WERI-Rb-1 (cell line): Measurements from ENCODE around the gene PLXNA2.

Experiments
- DNase-seq: peaks from one replicate; pipeline ENCODE4 v3.0.0-alpha.2; 2020
- H3K27ac ChIP-seq: fragments of 250-450 bp; sonication (Bioruptor Pico); 2 replicates; pipeline ENCODE4 v1.5.1; 2020; ENCODE audit warnings: mild to moderate bottlenecking, moderate library complexity
- H3K27me3 ChIP-seq: fragments of 250-450 bp; sonication (Bioruptor Pico); 2 replicates; pipeline ENCODE4 v1.5.1; 2021; ENCODE audit warnings: mild to moderate bottlenecking, low read depth, moderate library complexity; ENCODE audit not compliant: insufficient read depth, severe bottlenecking
- H3K36me3 ChIP-seq: fragments of 250-450 bp; sonication (Bioruptor Pico); 2 replicates; pipeline ENCODE4 v1.5.1; 2020; ENCODE audit warnings: mild to moderate bottlenecking, moderate library complexity
- H3K4me3 ChIP-seq: 2 replicates; pipeline ENCODE4 v1.5.1; 2011; ENCODE audit warnings: low read depth, mild to moderate bottlenecking, control low read depth, low read length
- H3K9me3 ChIP-seq: fragments of 250-450 bp; sonication (Bioruptor Pico); 2 replicates; pipeline ENCODE4 v1.5.1; 2021; ENCODE audit warnings: mild to moderate bottlenecking, moderate library complexity; ENCODE audit not compliant: severe bottlenecking
- TF ChIP-seq, protein P1 (sequence below): IDR thresholded peaks from 2 replicates; pipeline ENCODE4 v1.5.1; 2011; ENCODE audit warnings: low read depth, mild to moderate bottlenecking, control low read depth, inconsistent platforms, low read length

The PLXNA2 gene

DNA sequence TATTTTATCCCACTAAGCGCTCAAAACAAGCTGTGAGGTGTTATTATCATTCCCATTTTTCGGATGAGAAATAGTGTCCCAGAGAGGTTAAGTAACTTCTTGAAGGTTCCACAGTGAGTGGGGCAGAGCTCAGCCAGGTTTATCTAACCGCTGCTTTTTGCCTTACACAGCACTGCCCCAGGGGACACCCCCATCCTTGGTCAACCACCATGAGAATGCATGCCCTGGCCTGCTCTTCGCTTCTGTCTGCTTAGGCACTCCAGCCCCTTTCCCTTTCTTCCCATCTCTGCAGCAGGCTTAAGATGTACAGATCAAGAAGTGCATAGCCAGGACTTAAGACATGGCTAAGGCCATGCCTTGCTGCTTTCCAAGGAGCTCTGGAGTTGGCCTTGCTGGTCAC is 174.3 kb downstream of the PLXNA2 start:
- TF ChIP-seq, protein P1, sequence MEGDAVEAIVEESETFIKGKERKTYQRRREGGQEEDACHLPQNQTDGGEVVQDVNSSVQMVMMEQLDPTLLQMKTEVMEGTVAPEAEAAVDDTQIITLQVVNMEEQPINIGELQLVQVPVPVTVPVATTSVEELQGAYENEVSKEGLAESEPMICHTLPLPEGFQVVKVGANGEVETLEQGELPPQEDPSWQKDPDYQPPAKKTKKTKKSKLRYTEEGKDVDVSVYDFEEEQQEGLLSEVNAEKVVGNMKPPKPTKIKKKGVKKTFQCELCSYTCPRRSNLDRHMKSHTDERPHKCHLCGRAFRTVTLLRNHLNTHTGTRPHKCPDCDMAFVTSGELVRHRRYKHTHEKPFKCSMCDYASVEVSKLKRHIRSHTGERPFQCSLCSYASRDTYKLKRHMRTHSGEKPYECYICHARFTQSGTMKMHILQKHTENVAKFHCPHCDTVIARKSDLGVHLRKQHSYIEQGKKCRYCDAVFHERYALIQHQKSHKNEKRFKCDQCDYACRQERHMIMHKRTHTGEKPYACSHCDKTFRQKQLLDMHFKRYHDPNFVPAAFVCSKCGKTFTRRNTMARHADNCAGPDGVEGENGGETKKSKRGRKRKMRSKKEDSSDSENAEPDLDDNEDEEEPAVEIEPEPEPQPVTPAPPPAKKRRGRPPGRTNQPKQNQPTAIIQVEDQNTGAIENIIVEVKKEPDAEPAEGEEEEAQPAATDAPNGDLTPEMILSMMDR = no peak
- no peak for DNase-seq
- no peak overlapping the region for H3K27ac ChIP-seq
- H3K9me3 ChIP-seq = no peaks in the 10 kb centered on the region
- H3K4me3 ChIP-seq = no peak overlapping the region
- H3K27me3 ChIP-seq = no peaks in the 10 kb centered on the region
- H3K36me3 ChIP-seq = peaks cover 4% of the 10 kb centered on the region; the same call in 1 of the 2 replicates

DNA sequence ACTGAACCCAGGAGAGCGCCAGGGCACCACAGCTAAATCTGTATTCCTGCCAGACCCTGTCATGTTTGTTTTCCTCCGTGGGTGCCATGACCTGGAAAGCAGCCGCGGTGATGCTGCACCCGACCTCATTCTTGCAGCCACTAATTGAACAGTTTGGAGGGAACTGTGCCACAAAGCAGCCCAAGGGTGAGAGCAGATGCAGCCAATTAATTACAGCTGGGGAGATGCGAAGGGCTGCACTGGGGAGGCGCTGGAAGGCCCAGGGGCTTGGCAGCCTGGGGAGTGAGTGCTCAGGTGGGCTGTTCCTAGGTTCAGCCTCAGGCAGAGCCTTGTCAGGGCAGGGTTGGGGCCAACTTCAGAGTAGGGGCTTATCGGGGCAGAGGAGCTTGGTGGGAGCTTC is 174.9 kb downstream of the PLXNA2 start:
- TF ChIP-seq, protein P1 = no peak
- no peaks in the 10 kb centered on the region for H3K9me3 ChIP-seq
- H3K27ac ChIP-seq = no peak overlapping the region
- DNase-seq = no peak
- H3K36me3 ChIP-seq = no peaks in the 10 kb centered on the region
- no peaks in the 10 kb centered on the region for H3K27me3 ChIP-seq
- H3K4me3 ChIP-seq = no peak overlapping the region

DNA sequence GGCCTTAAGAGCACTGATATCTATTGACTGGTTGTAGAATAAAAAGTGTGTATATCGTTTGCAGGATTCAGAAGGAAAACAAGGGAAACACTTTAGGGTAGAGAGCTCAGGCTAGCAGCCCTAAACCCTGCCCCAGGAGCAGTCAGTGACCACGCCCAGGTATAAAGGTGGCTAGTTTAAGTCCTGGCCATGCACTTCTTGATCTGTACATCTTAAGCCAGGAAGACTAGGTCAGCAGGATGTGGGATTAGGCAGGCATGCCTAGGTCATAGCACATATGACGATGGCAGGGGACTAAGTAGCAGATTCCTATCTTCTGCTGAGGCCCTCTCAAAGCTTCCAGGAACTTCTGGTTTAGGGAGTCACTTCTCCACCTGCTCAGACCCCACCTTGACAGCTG is 175.3 kb downstream of the PLXNA2 start:
- Histone ChIP-seq H3K9me3 (no peaks in the 10 kb centered on the region), H3K27me3 (no peaks in the 10 kb centered on the region), H3K36me3 (no peaks in the 10 kb centered on the region), H3K4me3 (no peak overlapping the region), H3K27ac (no peak overlapping the region)
- DNase-seq = peak; percentile 69
- TF ChIP-seq, protein P1 = no peak

DNA sequence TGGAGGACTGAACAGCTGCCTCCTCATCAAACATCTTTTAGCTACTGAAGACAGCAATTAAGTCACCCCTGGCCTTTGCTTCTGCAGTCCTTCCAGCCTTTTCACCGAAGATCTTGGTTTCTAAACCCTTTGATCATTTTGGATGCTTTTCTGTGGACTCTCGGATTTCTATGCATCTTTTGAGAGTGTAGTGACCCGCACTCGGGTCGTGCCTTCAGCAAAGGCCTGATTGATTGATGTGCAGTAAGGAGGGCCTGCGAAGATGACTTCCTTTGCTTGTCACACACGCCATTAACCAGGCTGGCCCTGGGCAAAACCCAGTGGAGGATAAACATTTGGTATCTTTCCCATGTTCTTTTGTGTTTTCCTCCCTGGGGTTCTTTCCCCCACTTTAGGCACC is 175.8 kb downstream of the PLXNA2 start:
- DNase-seq = no peak
- H3K27me3 ChIP-seq = no peaks in the 10 kb centered on the region
- H3K36me3 ChIP-seq = no peaks in the 10 kb centered on the region
- no peak overlapping the region for H3K4me3 ChIP-seq
- no peak overlapping the region for H3K27ac ChIP-seq
- H3K9me3 ChIP-seq = no peaks in the 10 kb centered on the region
- TF ChIP-seq, protein P1 = no peak

DNA sequence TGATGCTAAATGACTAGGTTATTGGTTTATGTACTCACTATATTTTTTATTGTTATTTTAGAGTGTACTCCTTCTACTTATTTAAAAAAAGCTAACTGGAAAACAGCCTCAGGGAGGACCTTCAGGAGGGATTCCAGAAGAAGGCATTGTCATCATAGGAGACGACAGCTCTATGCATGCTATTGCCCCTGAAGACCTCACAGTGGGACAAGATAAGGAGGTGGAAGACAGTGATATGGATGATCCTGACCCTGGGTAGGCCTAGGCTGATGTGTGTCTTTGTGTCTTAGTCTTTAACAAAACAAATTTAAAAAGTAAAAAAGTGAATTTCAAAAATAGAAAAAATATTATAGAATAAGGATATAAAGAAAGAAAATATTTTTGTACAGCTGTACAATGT is 177.6 kb downstream of the PLXNA2 start:
- TF ChIP-seq, protein P1 = no peak
- Histone ChIP-seq H3K4me3 (no peak overlapping the region), H3K27me3 (no peaks in the 10 kb centered on the region), H3K9me3 (no peaks in the 10 kb centered on the region), H3K36me3 (no peaks in the 10 kb centered on the region), H3K27ac (no peak overlapping the region)
- no peak for DNase-seq

DNA sequence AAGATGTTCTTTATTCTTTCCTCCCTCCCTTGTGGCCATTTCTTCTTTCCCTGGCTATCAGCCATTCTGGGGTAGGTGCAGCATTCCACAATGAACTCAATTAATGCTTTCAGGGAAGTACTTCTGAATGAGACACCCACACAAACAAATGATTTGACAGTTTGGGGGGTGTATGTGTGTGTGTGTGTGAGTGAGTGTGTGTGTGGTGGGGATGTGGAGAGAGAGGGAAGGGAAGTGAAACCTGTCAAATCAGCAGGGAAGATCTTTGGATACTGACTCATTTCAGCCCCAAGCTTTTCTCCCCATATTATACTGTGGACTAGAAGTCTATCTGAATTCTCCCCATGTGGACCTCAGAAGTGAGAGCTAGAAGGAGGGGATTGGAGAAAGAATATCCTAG is 178.3 kb downstream of the PLXNA2 start:
- Histone ChIP-seq H3K27ac (no peak overlapping the region), H3K36me3 (no peaks in the 10 kb centered on the region), H3K4me3 (no peak overlapping the region), H3K27me3 (no peaks in the 10 kb centered on the region), H3K9me3 (no peaks in the 10 kb centered on the region)
- DNase-seq = no peak
- TF ChIP-seq, protein P1 = no peak
